Mesenchymal stem cell (in vitro differentiated cells and primary cell): ENCODE data around the gene CFAP299.

ENCODE experiments used
- DNase-seq: peaks from one replicate; pipeline ENCODE4 v3.0.0-alpha.2; 2013
- H2AFZ ChIP-seq: one replicate; pipeline ENCODE4 v1.6.1; 2013; ENCODE audit warnings: low read depth, mild to moderate bottlenecking, control low read depth, inconsistent platforms, low read length, moderate library complexity
- H2AK5ac ChIP-seq: 2 replicates; pipeline ENCODE4 v1.6.1; 2013; ENCODE audit warnings: low read length, moderate library complexity, mild to moderate bottlenecking, inconsistent platforms; ENCODE audit not compliant: severe bottlenecking
- H2BK120ac ChIP-seq: one replicate; pipeline ENCODE4 v1.6.1; 2013; ENCODE audit warnings: low read depth, mild to moderate bottlenecking, inconsistent platforms, low read length, moderate library complexity
- H2BK12ac ChIP-seq, 2 experiments: one replicate each; pipeline ENCODE4 v1.6.1; 2013; ENCODE audit warnings: inconsistent platforms in 2 of 2, low read length in 2 of 2, mild to moderate bottlenecking in 2 of 2, moderate library complexity in 2 of 2, control low read depth in 1 of 2
- H2BK15ac ChIP-seq: one replicate; pipeline ENCODE4 v1.6.1; 2013; ENCODE audit warnings: mild to moderate bottlenecking, low read depth, inconsistent platforms; ENCODE audit not compliant: poor library complexity, severe bottlenecking
- H2BK5ac ChIP-seq: 2 replicates; pipeline ENCODE4 v1.6.1; 2013; ENCODE audit warnings: low read depth, mild to moderate bottlenecking, low read length, control low read depth, inconsistent platforms; ENCODE audit not compliant: poor library complexity, severe bottlenecking
- H3K14ac ChIP-seq, 2 experiments: one replicate each; pipeline ENCODE4 v1.6.1; 2013; ENCODE audit warnings: inconsistent platforms in 2 of 2, low read length in 2 of 2, control low read depth in 1 of 2, mild to moderate bottlenecking in 1 of 2, moderate library complexity in 1 of 2
- H3K18ac ChIP-seq, 2 experiments: one replicate each; pipeline ENCODE4 v1.6.1; 2013; ENCODE audit warnings: inconsistent platforms in 2 of 2, low read length in 2 of 2, control low read depth in 1 of 2, low read depth in 1 of 2, mild to moderate bottlenecking in 1 of 2
- H3K23ac ChIP-seq, 2 experiments: one replicate each; pipeline ENCODE4 v1.6.1; 2013; ENCODE audit warnings: inconsistent platforms in 2 of 2, low read length in 2 of 2, mild to moderate bottlenecking in 2 of 2, moderate library complexity in 2 of 2, control low read depth in 1 of 2
- H3K27ac ChIP-seq: 2 replicates; pipeline ENCODE4 v1.5.1; 2013; ENCODE audit warnings: mild to moderate bottlenecking, moderate library complexity, low read length, control low read depth, inconsistent platforms; ENCODE audit not compliant: poor library complexity, severe bottlenecking
- H3K27me3 ChIP-seq, 2 experiments: 2 replicates each; pipeline versions ENCODE4 v1.6.1 to v1.7.0; 2013; ENCODE audit warnings: low read length in 2 of 2, mild to moderate bottlenecking in 2 of 2, moderate library complexity in 2 of 2, control low read depth in 1 of 2, inconsistent platforms in 1 of 2; ENCODE audit not compliant: control insufficient read depth in 1 of 2, insufficient read depth in 1 of 2
- H3K36me3 ChIP-seq, 2 experiments: 2 replicates each; pipeline versions ENCODE4 v1.6.1 to v1.7.0; 2013; ENCODE audit warnings: low read length in 2 of 2, control low read depth in 1 of 2, inconsistent platforms in 1 of 2, low read depth in 1 of 2, mild to moderate bottlenecking in 1 of 2; ENCODE audit not compliant: insufficient read depth in 2 of 2, control insufficient read depth in 1 of 2
- H3K4ac ChIP-seq, 2 experiments: one replicate each; pipeline ENCODE4 v1.6.1; 2013; ENCODE audit warnings: inconsistent platforms in 2 of 2, low read length in 2 of 2, mild to moderate bottlenecking in 2 of 2, moderate library complexity in 2 of 2, control low read depth in 1 of 2, low read depth in 1 of 2
- H3K4me1 ChIP-seq: 2 replicates; pipeline ENCODE4 v1.6.1; 2013; ENCODE audit warnings: low read depth, low read length, control low read depth; ENCODE audit not compliant: control insufficient read depth, insufficient read depth
- H3K4me2 ChIP-seq: 2 replicates; pipeline ENCODE4 v1.6.1; 2013; ENCODE audit warnings: low read length, mild to moderate bottlenecking, inconsistent platforms; ENCODE audit not compliant: poor library complexity, severe bottlenecking
- H3K4me3 ChIP-seq, 2 experiments: 2 replicates each; pipeline versions ENCODE4 v1.5.1 to v1.7.0; 2013; ENCODE audit warnings: low read length in 2 of 2, mild to moderate bottlenecking in 2 of 2, control low read depth in 1 of 2, low read depth in 1 of 2; ENCODE audit not compliant: insufficient read depth in 1 of 2
- H3K79me1 ChIP-seq: replicated peaks from 2 replicates; pipeline ENCODE4 v1.6.1; 2013; ENCODE audit warnings: mild to moderate bottlenecking, control low read depth, low read length, inconsistent platforms; ENCODE audit not compliant: poor library complexity, severe bottlenecking
- H3K9ac ChIP-seq: 2 replicates; pipeline ENCODE4 v1.7.0; 2013; ENCODE audit warnings: mild to moderate bottlenecking, low read length, moderate library complexity
- H3K9me3 ChIP-seq: 2 replicates; pipeline ENCODE4 v1.7.0; 2013; ENCODE audit warnings: mild to moderate bottlenecking, low read length; ENCODE audit not compliant: control insufficient read depth
- H4K8ac ChIP-seq: one replicate; pipeline ENCODE4 v1.6.1; 2013; ENCODE audit warnings: inconsistent platforms, mild to moderate bottlenecking, low read length, moderate library complexity
- H4K91ac ChIP-seq: one replicate; pipeline ENCODE4 v1.6.1; 2013; ENCODE audit warnings: mild to moderate bottlenecking, low read length, inconsistent platforms
- WGBS: methylation state at CpG from one replicate; pipeline ENCODE4 v1.1.7; 2013; ENCODE audit warnings: mixed read lengths; 5-methylcytosine and 5-hydroxymethylcytosine counted together

CFAP299 gene

GRCh38 chr4:80447493-80447892 is 112.0 kb downstream of the CFAP299 start:
- Histone ChIP-seq H2BK5ac (no peak overlapping the region), H3K4me1 (no peaks in the 10 kb centered on the region), H3K4me3 (no peak overlapping the region), H2AFZ (no peak overlapping the region), H3K4me2 (no peak overlapping the region), H3K9me3 (peaks cover 10% of the 10 kb centered on the region), H4K8ac (no peak overlapping the region), H3K79me1 (no peaks in the 10 kb centered on the region), H3K4ac (no peak overlapping the region), H3K23ac (no peak overlapping the region), H2BK15ac (no peak overlapping the region), H4K91ac (no peak overlapping the region), H3K27me3 (no peaks in the 10 kb centered on the region), H3K9ac (no peak overlapping the region), H3K27ac (no peak overlapping the region), H2BK12ac (no peak overlapping the region), H3K14ac (no peak overlapping the region), H3K18ac (no peak overlapping the region), H2BK120ac (no peak overlapping the region), H2AK5ac (no peak overlapping the region), H3K36me3 (no peaks in the 10 kb centered on the region)
- DNase-seq = no peak
- WGBS = 92% methylated on average over 9 of the region's 9 CpGs

- Histone ChIP-seq H3K4ac (no peak overlapping the region), H2BK15ac (no peak overlapping the region), H4K91ac (no peak overlapping the region), H3K79me1 (no peaks in the 10 kb centered on the region), H2BK12ac (no peak overlapping the region), H2AK5ac (no peak overlapping the region), H3K9me3 (peaks cover 15% of the 10 kb centered on the region), H4K8ac (no peak overlapping the region), H2BK5ac (no peak overlapping the region), H2BK120ac (no peak overlapping the region), H3K27ac (no peak overlapping the region), H3K14ac (no peak overlapping the region), H3K18ac (no peak overlapping the region), H3K36me3 (no peaks in the 10 kb centered on the region), H3K4me3 (no peak overlapping the region), H3K4me1 (no peaks in the 10 kb centered on the region), H3K9ac (no peak overlapping the region), H3K23ac (no peak overlapping the region), H3K4me2 (no peak overlapping the region), H2AFZ (no peak overlapping the region), H3K27me3 (no peaks in the 10 kb centered on the region)
- no peak for DNase-seq
- 43% methylated on average over 1 of the region's 1 CpG for WGBS
These were observed 112.5 kb downstream of the CFAP299 start for GRCh38 chr4:80448056-80448455.

GRCh38 chr4:80452055-80452454 is 116.5 kb downstream of the CFAP299 start:
- Histone ChIP-seq H2BK120ac (no peak overlapping the region), H3K23ac (no peak overlapping the region), H3K27me3 (no peaks in the 10 kb centered on the region), H3K18ac (no peak overlapping the region), H4K8ac (no peak overlapping the region), H2BK15ac (no peak overlapping the region), H3K79me1 (no peaks in the 10 kb centered on the region), H3K9ac (no peak overlapping the region), H2BK5ac (no peak overlapping the region), H3K4ac (no peak overlapping the region), H2BK12ac (no peak overlapping the region), H3K4me3 (no peak overlapping the region), H3K4me1 (no peaks in the 10 kb centered on the region), H3K27ac (no peak overlapping the region), H2AFZ (no peak overlapping the region), H3K14ac (no peak overlapping the region), H2AK5ac (no peak overlapping the region), H4K91ac (no peak overlapping the region), H3K9me3 (peaks cover 22% of the 10 kb centered on the region), H3K36me3 (no peaks in the 10 kb centered on the region), H3K4me2 (no peak overlapping the region)
- WGBS = 72% methylated on average over 2 of the region's 2 CpGs
- DNase-seq = no peak

- Histone ChIP-seq H3K36me3 (no peaks in the 10 kb centered on the region), H2AFZ (no peak overlapping the region), H2BK15ac (no peak overlapping the region), H2BK12ac (no peak overlapping the region), H3K27me3 (no peaks in the 10 kb centered on the region), H2AK5ac (no peak overlapping the region), H3K23ac (no peak overlapping the region), H3K27ac (no peak overlapping the region), H3K14ac (no peak overlapping the region), H3K79me1 (no peaks in the 10 kb centered on the region), H3K4ac (no peak overlapping the region), H3K4me2 (no peak overlapping the region), H4K8ac (no peak overlapping the region), H2BK120ac (no peak overlapping the region), H3K9me3 (peaks cover 22% of the 10 kb centered on the region), H3K4me3 (no peak overlapping the region), H3K18ac (no peak overlapping the region), H3K9ac (no peak overlapping the region), H2BK5ac (no peak overlapping the region), H3K4me1 (no peaks in the 10 kb centered on the region), H4K91ac (no peak overlapping the region)
- no peak for DNase-seq
- WGBS = 86% methylated on average over 1 of the region's 4 CpGs
These were observed 117.2 kb downstream of the CFAP299 start for GRCh38 chr4:80452768-80453167.
